ENCODE measurements around the gene SLC6A1. TPM values are rescaled to one million over a fixed set of nuclear protein-coding genes. Genes with fewer than 3 reads are reported as not detected.

The SLC6A1 gene
- total RNA-seq, 1 donor from 2014 or later, result not detected

DNA sequence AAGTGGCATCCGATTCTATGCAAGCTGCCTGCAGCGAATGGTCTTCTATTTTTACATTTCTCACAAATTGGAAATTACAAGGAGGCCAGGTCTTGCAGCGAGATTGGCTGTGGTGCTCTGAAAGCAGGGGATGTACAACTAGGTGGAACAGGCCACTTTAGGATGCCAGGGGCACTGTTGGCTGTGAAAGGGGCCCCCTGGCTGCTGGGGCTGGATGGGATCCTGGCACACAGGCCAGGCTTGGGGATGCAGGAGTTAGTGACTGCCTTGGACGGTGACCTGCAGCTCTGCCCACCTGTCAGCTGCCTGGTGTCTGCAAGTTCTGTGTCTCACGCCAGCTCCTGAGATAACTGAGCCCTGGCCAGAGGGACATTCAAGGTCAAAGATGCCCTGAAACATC is 4.6 kb downstream of the SLC6A1 start:
- ChIA-PET POLR2A (no interaction called here), CTCF (no interaction called here)
- Mint-ChIP-seq H3K4me3 (no peak overlapping the region), H3K9me3 (no peaks in the 10 kb centered on the region), H3K36me3 (ENCODE audit: low read depth) (no peaks in the 10 kb centered on the region), H3K27ac (no peak overlapping the region), H3K4me1 (peaks cover 5% of the 10 kb centered on the region), H3K27me3 (peaks cover 57% of the 10 kb centered on the region)
- intact Hi-C loops (cut with micrococcal nuclease), result no loop called here
- DNase-seq (no peak), ATAC-seq (ENCODE audit: low read depth) (no peak)
- TF ChIP-seq CTCF (IDR thresholded peaks at IDR 0.05), result no peak

DNA sequence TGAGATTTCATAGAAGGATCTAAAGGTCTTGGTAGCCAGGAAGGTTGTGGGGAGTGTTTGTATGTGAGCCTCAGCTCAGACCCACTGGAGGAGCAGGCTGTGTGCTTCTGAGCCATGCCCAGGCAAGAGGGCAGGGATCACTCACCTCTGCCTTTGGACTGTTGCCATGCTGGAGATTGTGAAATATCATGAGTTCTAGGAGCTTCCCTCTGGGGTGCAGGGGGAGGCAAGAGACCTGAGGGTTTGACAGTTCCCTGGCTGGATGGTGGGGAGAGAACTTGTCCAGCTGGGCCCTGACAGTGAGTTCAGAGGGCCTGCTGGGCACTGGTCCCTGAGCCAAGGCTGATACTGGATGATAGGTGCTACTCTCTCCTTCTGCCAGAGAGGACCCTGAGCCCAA is 6.0 kb downstream of the SLC6A1 start:
- Mint-ChIP-seq H3K4me3 (no peak overlapping the region), H3K4me1 (peaks cover under 1% of the 10 kb centered on the region), H3K27ac (no peak overlapping the region), H3K9me3 (no peaks in the 10 kb centered on the region), H3K27me3 (peaks cover 50% of the 10 kb centered on the region), H3K36me3 (ENCODE audit: low read depth) (no peaks in the 10 kb centered on the region)
- intact Hi-C loops (cut with micrococcal nuclease), result no loop called here
- no peak for TF ChIP-seq CTCF (IDR thresholded peaks at IDR 0.05)
- ChIA-PET POLR2A (no interaction called here), CTCF (no interaction called here)
- DNase-seq, result no peak
- no peak for ATAC-seq (ENCODE audit: low read depth)

- no peak for TF ChIP-seq CTCF (IDR thresholded peaks at IDR 0.05)
- ATAC-seq (ENCODE audit: low read depth) (no peak), DNase-seq (no peak)
- intact Hi-C loops (cut with micrococcal nuclease), result no loop called here
- Mint-ChIP-seq H3K27ac (no peak overlapping the region), H3K4me3 (no peak overlapping the region), H3K27me3 (peaks cover 44% of the 10 kb centered on the region), H3K36me3 (ENCODE audit: low read depth) (no peaks in the 10 kb centered on the region), H3K9me3 (no peaks in the 10 kb centered on the region), H3K4me1 (no peaks in the 10 kb centered on the region)
- ChIA-PET CTCF (no interaction called here), POLR2A (no interaction called here)
Measured at GRCh38 chr3:10999221-11000107, 6.9 kb downstream of the SLC6A1 start.

- Mint-ChIP-seq H3K4me1 (no peaks in the 10 kb centered on the region), H3K9me3 (no peaks in the 10 kb centered on the region), H3K27ac (no peak overlapping the region), H3K4me3 (no peak overlapping the region), H3K27me3 (peaks cover 34% of the 10 kb centered on the region), H3K36me3 (ENCODE audit: low read depth) (no peaks in the 10 kb centered on the region)
- DNase-seq (no peak), ATAC-seq (ENCODE audit: low read depth) (no peak)
- CTCF ChIA-PET, result no interaction called here
- intact Hi-C loops (cut with micrococcal nuclease), result no loop called here
- POLR2A ChIA-PET, result no interaction called here
- no peak for TF ChIP-seq CTCF (IDR thresholded peaks at IDR 0.05)
Measured at GRCh38 chr3:11000528-11000927, 8.0 kb downstream of the SLC6A1 start.

- no peak for TF ChIP-seq CTCF (IDR thresholded peaks at IDR 0.05)
- ChIA-PET CTCF (no interaction called here), POLR2A (no interaction called here)
- Mint-ChIP-seq H3K4me3 (no peak overlapping the region), H3K27me3 (peaks cover 28% of the 10 kb centered on the region), H3K4me1 (no peaks in the 10 kb centered on the region), H3K36me3 (ENCODE audit: low read depth) (no peaks in the 10 kb centered on the region), H3K9me3 (no peaks in the 10 kb centered on the region), H3K27ac (no peak overlapping the region)
- intact Hi-C loops (cut with micrococcal nuclease), result no loop called here
- ATAC-seq (ENCODE audit: low read depth), result no peak
- no peak for DNase-seq
Measured at GRCh38 chr3:11001020-11001657, 8.6 kb downstream of the SLC6A1 start.

All from activated B cell treated with CpG ODN at 0.5 μM for 24 hours (primary cell).